ENCODE data around the gene SDHAF3. TPM values are rescaled to one million over a fixed set of nuclear protein-coding genes. Genes with fewer than 3 reads are reported as not detected.

Gene SDHAF3
- total RNA-seq, 1 experiment from 2014 or later = 25.0 TPM

GRCh38 chr7:97088364-97088763, 29.1 kb upstream of the SDHAF3 start:
- ChIA-PET CTCF (no interaction called here), POLR2A (no interaction called here)
- no peak for TF ChIP-seq ELF1 (IDR thresholded peaks at IDR 0.05; ENCODE audit: borderline replicate concordance, low read depth)
- no peak for TF ChIP-seq ZFX (IDR thresholded peaks at IDR 0.05)
- no peak for TF ChIP-seq YY1 (IDR thresholded peaks at IDR 0.05; ENCODE audit: extremely low read depth, insufficient replicate concordance, low read depth, low read length)
- TF ChIP-seq ZBTB33 (IDR thresholded peaks at IDR 0.05; ENCODE audit: extremely low read depth, insufficient replicate concordance, low read length) = no peak
- no peak for TF ChIP-seq SIN3A (IDR thresholded peaks at IDR 0.05; ENCODE audit: low read depth)
- no peak for TF ChIP-seq POLR2AphosphoS5 (IDR thresholded peaks at IDR 0.05; ENCODE audit: low read depth, low read length)
- TF ChIP-seq ZNF274 (IDR thresholded peaks at IDR 0.05; ENCODE audit: low read depth, low read length) = no peak
- no peak for TF ChIP-seq EGR1 (IDR thresholded peaks at IDR 0.05; ENCODE audit: low read depth)
- no peak for TF ChIP-seq CEBPB (IDR thresholded peaks at IDR 0.05; ENCODE audit: low read depth)
- TF ChIP-seq CBX3 (IDR thresholded peaks at IDR 0.05; ENCODE audit: low read depth) = no peak
- TF ChIP-seq JUND (IDR thresholded peaks at IDR 0.05) = no peak
- no peak for TF ChIP-seq TCF7L2 (IDR thresholded peaks at IDR 0.05; ENCODE audit: borderline replicate concordance, extremely low read depth, insufficient read depth, insufficient read length)
- TF ChIP-seq POLR2A (IDR thresholded peaks at IDR 0.05; ENCODE audit: borderline replicate concordance, extremely low read depth, insufficient read depth, insufficient read length) = no peak
- no peak for TF ChIP-seq MAX (IDR thresholded peaks at IDR 0.05)
- TF ChIP-seq RAD21 (IDR thresholded peaks at IDR 0.05; ENCODE audit: low read depth) = no peak
- TF ChIP-seq EZH2phosphoT487 (IDR thresholded peaks at IDR 0.05; ENCODE audit: borderline replicate concordance) = no peak
- no peak for TF ChIP-seq SRF (IDR thresholded peaks at IDR 0.05; ENCODE audit: low read depth)
- TF ChIP-seq EZH2 (IDR thresholded peaks at IDR 0.05) = no peak
- TF ChIP-seq SP1 (IDR thresholded peaks at IDR 0.05; ENCODE audit: low read depth) = no peak

More at GRCh38 chr7:97088364-97088763, 29.1 kb upstream of the SDHAF3 start:
- Histone ChIP-seq H3K4me3 (replicated peaks in 1 of 2; ENCODE audit: low read depth in 1 of 2, low read length in 2 of 2) (no peak overlapping the region), H3K27me3 (ENCODE audit: insufficient read depth, low read length) (peaks cover 25% of the 10 kb centered on the region), H3K36me3 (ENCODE audit: control insufficient read depth in 1 of 2, insufficient read depth in 2 of 2, low read length in 2 of 2) (no peaks in the 10 kb centered on the region), H2AFZ (ENCODE audit: low read depth, low read length, poor library complexity, severe bottlenecking) (no peak overlapping the region), H3K9me3 (ENCODE audit: control insufficient read depth in 1 of 2, insufficient read depth in 1 of 2, low read depth in 1 of 2, low read length in 2 of 2) (no peaks in the 10 kb centered on the region), H4K20me1 (ENCODE audit: insufficient read depth) (no peaks in the 10 kb centered on the region), H3K79me2 (ENCODE audit: insufficient read depth, low read length) (no peaks in the 10 kb centered on the region), H3K9me2 (ENCODE audit: insufficient read depth) (no peaks in the 10 kb centered on the region), H3K4me2 (ENCODE audit: low read length) (no peak overlapping the region), H3K27ac (ENCODE audit: low read depth, low read length) (no peak overlapping the region), H3K9ac (ENCODE audit: low read length) (no peak overlapping the region), H3K4me1 (ENCODE audit: control insufficient read depth in 1 of 2, insufficient read depth in 2 of 2, low read length in 2 of 2) (no peaks in the 10 kb centered on the region)
- DNase-seq (ENCODE audit: low read depth, low spot score) (no peak), ATAC-seq (no peak)
- RAD21 ChIA-PET (ENCODE audit: low non-redundant PET in 1 of 2, low total read pairs in 2 of 2, uncharacterized antibody in 2 of 2, unreplicated experiment in 2 of 2) = no interaction called here
- intact Hi-C loops (cut with micrococcal nuclease) = no loop called here
- no TSS peak for BruUV-seq (replicated peaks)

Data from HCT116 (cell line).